Epithelial cell of proximal tubule (primary cell): ENCODE results near the gene CAMTA1. TPM values are rescaled to one million over a fixed set of nuclear protein-coding genes. Genes with fewer than 3 reads are reported as not detected.
A peak's percentile ranks its signal among the peaks of the same experiment; 100 is the strongest.

Experiments used
- DNase-seq: peaks from one replicate; pipeline ENCODE4 v3.0.0-alpha.2; 2011; ENCODE audit warnings: low read depth
- H3K4me3 ChIP-seq: 2 replicates; pipeline ENCODE4 v1.5.1; 2011; ENCODE audit warnings: low read depth, mild to moderate bottlenecking, low read length
- CTCF ChIP-seq: conservative IDR thresholded peaks from 2 replicates; pipeline ENCODE4 v1.5.1; 2012; ENCODE audit warnings: low read depth, mild to moderate bottlenecking, low read length
- total RNA-seq: library from RNA; depleted of rRNA; stranded (reverse); fragments of >200 nt; gene quantifications from 2 replicates; pipeline ENCODE4 v1.2.3, GENCODE V29; 2015

CAMTA1 gene
- total RNA-seq, 1 donor from 2014 or later = 79.2 TPM

- no peak for TF ChIP-seq CTCF
- H3K4me3 ChIP-seq = peak overlapping the region; percentile 12
- DNase-seq = peak; percentile 79
These were observed 764.3 kb downstream of the CAMTA1 start for GRCh38 chr1:7549277-7550161.

GRCh38 chr1:7550261-7550865 is 765.1 kb downstream of the CAMTA1 start:
- TF ChIP-seq CTCF = no peak
- H3K4me3 ChIP-seq = no peak overlapping the region
- no peak for DNase-seq

- DNase-seq = no peak
- TF ChIP-seq CTCF = no peak
- no peak overlapping the region for H3K4me3 ChIP-seq
These were observed 765.7 kb downstream of the CAMTA1 start for GRCh38 chr1:7550981-7551380.

- TF ChIP-seq CTCF = no peak
- no peak for DNase-seq
- no peak overlapping the region for H3K4me3 ChIP-seq
These were observed 766.2 kb downstream of the CAMTA1 start for GRCh38 chr1:7551442-7551841.

GRCh38 chr1:7552402-7552801 is 767.1 kb downstream of the CAMTA1 start:
- TF ChIP-seq CTCF = no peak
- DNase-seq = no peak
- H3K4me3 ChIP-seq = no peak overlapping the region

- peak; percentile 30 for TF ChIP-seq CTCF
- DNase-seq = no peak
- H3K4me3 ChIP-seq = no peak overlapping the region
These were observed 767.9 kb downstream of the CAMTA1 start for GRCh38 chr1:7553042-7553690.
